ENCODE data around the gene DSG4.

The DSG4 gene

DNA sequence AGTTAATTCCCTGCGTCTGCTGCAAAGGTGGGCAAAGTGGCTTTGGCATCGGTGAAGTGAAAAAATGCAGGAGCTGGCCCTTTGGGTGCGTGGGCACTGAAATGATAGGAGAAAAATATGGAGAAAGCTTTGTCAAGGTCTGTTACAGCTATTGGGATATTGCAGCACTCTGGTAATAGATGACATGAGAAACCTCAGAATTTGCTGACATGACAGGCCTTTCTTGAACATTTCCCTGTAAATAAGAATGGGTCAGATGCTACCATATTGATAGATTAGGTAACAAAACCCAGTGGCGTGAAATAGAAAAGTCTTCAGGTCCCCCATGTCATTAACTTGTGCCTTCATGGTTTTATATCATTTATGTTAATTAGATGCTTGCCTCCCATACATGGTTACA is 12.4 kb upstream of the DSG4 start (continued):
- TF ChIP-seq, protein P1, sequence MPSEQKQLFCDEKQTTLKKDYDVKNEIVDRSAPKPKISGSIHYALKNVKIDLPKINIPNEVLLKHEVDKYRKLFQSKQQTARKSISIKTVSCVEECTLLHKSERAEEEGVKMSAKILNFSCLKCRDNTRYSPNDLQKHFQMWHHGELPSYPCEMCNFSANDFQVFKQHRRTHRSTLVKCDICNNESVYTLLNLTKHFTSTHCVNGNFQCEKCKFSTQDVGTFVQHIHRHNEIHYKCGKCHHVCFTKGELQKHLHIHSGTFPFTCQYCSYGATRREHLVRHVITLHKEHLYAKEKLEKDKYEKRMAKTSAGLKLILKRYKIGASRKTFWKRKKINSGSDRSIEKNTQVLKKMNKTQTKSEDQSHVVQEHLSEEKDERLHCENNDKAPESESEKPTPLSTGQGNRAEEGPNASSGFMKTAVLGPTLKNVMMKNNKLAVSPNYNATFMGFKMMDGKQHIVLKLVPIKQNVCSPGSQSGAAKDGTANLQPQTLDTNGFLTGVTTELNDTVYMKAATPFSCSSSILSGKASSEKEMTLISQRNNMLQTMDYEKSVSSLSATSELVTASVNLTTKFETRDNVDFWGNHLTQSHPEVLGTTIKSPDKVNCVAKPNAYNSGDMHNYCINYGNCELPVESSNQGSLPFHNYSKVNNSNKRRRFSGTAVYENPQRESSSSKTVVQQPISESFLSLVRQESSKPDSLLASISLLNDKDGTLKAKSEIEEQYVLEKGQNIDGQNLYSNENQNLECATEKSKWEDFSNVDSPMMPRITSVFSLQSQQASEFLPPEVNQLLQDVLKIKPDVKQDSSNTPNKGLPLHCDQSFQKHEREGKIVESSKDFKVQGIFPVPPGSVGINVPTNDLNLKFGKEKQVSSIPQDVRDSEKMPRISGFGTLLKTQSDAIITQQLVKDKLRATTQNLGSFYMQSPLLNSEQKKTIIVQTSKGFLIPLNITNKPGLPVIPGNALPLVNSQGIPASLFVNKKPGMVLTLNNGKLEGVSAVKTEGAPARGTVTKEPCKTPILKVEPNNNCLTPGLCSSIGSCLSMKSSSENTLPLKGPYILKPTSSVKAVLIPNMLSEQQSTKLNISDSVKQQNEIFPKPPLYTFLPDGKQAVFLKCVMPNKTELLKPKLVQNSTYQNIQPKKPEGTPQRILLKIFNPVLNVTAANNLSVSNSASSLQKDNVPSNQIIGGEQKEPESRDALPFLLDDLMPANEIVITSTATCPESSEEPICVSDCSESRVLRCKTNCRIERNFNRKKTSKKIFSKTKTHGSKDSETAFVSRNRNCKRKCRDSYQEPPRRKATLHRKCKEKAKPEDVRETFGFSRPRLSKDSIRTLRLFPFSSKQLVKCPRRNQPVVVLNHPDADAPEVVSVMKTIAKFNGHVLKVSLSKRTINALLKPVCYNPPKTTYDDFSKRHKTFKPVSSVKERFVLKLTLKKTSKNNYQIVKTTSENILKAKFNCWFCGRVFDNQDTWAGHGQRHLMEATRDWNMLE (tag by site-specific recombination; conservative IDR thresholded peaks at IDR 0.05; ENCODE audit: low read depth) = no peak
- TF ChIP-seq GLI2 (tag by site-specific recombination; IDR thresholded peaks at IDR 0.05; ENCODE audit: borderline replicate concordance, low read depth) = no peak
- TF ChIP-seq, protein P2, sequence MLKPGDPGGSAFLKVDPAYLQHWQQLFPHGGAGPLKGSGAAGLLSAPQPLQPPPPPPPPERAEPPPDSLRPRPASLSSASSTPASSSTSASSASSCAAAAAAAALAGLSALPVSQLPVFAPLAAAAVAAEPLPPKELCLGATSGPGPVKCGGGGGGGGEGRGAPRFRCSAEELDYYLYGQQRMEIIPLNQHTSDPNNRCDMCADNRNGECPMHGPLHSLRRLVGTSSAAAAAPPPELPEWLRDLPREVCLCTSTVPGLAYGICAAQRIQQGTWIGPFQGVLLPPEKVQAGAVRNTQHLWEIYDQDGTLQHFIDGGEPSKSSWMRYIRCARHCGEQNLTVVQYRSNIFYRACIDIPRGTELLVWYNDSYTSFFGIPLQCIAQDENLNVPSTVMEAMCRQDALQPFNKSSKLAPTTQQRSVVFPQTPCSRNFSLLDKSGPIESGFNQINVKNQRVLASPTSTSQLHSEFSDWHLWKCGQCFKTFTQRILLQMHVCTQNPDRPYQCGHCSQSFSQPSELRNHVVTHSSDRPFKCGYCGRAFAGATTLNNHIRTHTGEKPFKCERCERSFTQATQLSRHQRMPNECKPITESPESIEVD (tag by site-specific recombination; IDR thresholded peaks at IDR 0.05) = no peak
- TF ChIP-seq ZNF223 (tag by site-specific recombination; IDR thresholded peaks at IDR 0.05) = no peak
- TF ChIP-seq ZNF239 (tag by site-specific recombination; IDR thresholded peaks at IDR 0.05) = no peak
- TF ChIP-seq, protein P3, sequence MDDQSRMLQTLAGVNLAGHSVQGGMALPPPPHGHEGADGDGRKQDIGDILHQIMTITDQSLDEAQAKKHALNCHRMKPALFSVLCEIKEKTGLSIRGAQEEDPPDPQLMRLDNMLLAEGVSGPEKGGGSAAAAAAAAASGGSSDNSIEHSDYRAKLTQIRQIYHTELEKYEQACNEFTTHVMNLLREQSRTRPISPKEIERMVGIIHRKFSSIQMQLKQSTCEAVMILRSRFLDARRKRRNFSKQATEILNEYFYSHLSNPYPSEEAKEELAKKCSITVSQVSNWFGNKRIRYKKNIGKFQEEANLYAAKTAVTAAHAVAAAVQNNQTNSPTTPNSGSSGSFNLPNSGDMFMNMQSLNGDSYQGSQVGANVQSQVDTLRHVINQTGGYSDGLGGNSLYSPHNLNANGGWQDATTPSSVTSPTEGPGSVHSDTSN (CRISPR knock-in tag; IDR thresholded peaks at IDR 0.05) = no peak

DNA sequence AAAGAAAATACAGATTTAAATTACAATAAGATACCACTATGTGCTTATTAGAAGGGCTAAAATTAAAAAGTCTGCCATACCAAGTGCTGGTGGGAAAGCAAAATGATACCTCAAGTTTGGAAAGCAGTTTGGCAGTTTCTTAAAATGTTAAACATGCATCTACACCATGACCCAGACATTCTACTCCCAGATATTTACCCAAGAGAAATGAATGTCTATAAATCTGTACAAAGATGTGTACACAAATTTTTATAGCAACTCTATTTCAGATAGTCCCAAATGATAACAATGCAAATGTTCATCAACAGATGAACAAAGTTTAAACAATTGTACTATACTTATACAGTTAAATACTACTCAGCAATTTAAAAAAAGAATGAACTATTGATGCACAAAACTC is 7.1 kb upstream of the DSG4 start:
- ChIA-PET POLR2A (no interaction called here), CTCF (no interaction called here)
- Histone ChIP-seq H3K36me3 (ENCODE audit: control insufficient read depth in 2 of 2, insufficient read depth in 1 of 2, low read length in 2 of 2) (no peaks in the 10 kb centered on the region), H3K27ac (ENCODE audit: extremely low read depth, low read depth, low read length) (no peak overlapping the region), H3K4me3 (ENCODE audit: low read depth, low read length) (no peak overlapping the region), H3K4me1 (ENCODE audit: control insufficient read depth, insufficient read depth, low read length) (no peaks in the 10 kb centered on the region), H3K9me3 (ENCODE audit: control insufficient read depth, insufficient read depth, low read depth, low read length) (no peaks in the 10 kb centered on the region)
- no peak for TF ChIP-seq ZNF701 (tag by site-specific recombination; IDR thresholded peaks at IDR 0.05)
- TF ChIP-seq, protein P4, sequence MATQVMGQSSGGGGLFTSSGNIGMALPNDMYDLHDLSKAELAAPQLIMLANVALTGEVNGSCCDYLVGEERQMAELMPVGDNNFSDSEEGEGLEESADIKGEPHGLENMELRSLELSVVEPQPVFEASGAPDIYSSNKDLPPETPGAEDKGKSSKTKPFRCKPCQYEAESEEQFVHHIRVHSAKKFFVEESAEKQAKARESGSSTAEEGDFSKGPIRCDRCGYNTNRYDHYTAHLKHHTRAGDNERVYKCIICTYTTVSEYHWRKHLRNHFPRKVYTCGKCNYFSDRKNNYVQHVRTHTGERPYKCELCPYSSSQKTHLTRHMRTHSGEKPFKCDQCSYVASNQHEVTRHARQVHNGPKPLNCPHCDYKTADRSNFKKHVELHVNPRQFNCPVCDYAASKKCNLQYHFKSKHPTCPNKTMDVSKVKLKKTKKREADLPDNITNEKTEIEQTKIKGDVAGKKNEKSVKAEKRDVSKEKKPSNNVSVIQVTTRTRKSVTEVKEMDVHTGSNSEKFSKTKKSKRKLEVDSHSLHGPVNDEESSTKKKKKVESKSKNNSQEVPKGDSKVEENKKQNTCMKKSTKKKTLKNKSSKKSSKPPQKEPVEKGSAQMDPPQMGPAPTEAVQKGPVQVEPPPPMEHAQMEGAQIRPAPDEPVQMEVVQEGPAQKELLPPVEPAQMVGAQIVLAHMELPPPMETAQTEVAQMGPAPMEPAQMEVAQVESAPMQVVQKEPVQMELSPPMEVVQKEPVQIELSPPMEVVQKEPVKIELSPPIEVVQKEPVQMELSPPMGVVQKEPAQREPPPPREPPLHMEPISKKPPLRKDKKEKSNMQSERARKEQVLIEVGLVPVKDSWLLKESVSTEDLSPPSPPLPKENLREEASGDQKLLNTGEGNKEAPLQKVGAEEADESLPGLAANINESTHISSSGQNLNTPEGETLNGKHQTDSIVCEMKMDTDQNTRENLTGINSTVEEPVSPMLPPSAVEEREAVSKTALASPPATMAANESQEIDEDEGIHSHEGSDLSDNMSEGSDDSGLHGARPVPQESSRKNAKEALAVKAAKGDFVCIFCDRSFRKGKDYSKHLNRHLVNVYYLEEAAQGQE (tag by site-specific recombination; IDR thresholded peaks at IDR 0.05) = no peak
- no peak for TF ChIP-seq ZNF2 (tag by site-specific recombination; IDR thresholded peaks at IDR 0.05)
- TF ChIP-seq, protein P5, sequence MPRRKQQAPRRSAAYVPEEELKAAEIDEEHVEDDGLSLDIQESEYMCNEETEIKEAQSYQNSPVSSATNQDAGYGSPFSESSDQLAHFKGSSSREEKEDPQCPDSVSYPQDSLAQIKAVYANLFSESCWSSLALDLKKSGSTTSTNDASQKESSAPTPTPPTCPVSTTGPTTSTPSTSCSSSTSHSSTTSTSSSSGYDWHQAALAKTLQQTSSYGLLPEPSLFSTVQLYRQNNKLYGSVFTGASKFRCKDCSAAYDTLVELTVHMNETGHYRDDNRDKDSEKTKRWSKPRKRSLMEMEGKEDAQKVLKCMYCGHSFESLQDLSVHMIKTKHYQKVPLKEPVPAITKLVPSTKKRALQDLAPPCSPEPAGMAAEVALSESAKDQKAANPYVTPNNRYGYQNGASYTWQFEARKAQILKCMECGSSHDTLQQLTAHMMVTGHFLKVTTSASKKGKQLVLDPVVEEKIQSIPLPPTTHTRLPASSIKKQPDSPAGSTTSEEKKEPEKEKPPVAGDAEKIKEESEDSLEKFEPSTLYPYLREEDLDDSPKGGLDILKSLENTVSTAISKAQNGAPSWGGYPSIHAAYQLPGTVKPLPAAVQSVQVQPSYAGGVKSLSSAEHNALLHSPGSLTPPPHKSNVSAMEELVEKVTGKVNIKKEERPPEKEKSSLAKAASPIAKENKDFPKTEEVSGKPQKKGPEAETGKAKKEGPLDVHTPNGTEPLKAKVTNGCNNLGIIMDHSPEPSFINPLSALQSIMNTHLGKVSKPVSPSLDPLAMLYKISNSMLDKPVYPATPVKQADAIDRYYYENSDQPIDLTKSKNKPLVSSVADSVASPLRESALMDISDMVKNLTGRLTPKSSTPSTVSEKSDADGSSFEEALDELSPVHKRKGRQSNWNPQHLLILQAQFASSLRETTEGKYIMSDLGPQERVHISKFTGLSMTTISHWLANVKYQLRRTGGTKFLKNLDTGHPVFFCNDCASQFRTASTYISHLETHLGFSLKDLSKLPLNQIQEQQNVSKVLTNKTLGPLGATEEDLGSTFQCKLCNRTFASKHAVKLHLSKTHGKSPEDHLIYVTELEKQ (tag by site-specific recombination; IDR thresholded peaks at IDR 0.05; ENCODE audit: borderline replicate concordance) = no peak
- TF ChIP-seq BCL11B (tag by site-specific recombination; IDR thresholded peaks at IDR 0.05; ENCODE audit: low read depth) = no peak
- TF ChIP-seq, protein P6, sequence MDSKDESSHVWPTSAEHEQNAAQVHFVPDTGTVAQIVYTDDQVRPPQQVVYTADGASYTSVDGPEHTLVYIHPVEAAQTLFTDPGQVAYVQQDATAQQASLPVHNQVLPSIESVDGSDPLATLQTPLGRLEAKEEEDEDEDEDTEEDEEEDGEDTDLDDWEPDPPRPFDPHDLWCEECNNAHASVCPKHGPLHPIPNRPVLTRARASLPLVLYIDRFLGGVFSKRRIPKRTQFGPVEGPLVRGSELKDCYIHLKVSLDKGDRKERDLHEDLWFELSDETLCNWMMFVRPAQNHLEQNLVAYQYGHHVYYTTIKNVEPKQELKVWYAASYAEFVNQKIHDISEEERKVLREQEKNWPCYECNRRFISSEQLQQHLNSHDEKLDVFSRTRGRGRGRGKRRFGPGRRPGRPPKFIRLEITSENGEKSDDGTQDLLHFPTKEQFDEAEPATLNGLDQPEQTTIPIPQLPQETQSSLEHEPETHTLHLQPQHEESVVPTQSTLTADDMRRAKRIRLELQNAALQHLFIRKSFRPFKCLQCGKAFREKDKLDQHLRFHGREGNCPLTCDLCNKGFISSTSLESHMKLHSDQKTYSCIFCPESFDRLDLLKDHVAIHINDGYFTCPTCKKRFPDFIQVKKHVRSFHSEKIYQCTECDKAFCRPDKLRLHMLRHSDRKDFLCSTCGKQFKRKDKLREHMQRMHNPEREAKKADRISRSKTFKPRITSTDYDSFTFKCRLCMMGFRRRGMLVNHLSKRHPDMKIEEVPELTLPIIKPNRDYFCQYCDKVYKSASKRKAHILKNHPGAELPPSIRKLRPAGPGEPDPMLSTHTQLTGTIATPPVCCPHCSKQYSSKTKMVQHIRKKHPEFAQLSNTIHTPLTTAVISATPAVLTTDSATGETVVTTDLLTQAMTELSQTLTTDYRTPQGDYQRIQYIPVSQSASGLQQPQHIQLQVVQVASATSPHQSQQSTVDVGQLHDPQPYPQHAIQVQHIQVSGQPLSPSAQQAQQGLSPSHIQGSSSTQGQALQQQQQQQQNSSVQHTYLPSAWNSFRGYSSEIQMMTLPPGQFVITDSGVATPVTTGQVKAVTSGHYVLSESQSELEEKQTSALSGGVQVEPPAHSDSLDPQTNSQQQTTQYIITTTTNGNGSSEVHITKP (tag by site-specific recombination; IDR thresholded peaks at IDR 0.05) = no peak
